Inflammatory macrophage treated with lipopolysaccharide for 4 hours (primary cell): ENCODE results near the gene OR8G5.
"Not testable (repeated sequence)": the region's sequence is repeated elsewhere in the genome, so short reads cannot be mapped to it uniquely, and the experiment has no call there.

Source experiments
- DNase-seq: peaks from one replicate; pipeline ENCODE4 v3.0.0-alpha.2; 2020

The OR8G5 gene, protein sequence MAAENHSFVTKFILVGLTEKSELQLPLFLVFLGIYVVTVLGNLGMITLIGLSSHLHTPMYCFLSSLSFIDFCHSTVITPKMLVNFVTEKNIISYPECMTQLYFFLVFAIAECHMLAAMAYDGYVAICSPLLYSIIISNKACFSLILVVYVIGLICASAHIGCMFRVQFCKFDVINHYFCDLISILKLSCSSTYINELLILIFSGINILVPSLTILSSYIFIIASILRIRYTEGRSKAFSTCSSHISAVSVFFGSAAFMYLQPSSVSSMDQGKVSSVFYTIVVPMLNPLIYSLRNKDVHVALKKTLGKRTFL

DNA sequence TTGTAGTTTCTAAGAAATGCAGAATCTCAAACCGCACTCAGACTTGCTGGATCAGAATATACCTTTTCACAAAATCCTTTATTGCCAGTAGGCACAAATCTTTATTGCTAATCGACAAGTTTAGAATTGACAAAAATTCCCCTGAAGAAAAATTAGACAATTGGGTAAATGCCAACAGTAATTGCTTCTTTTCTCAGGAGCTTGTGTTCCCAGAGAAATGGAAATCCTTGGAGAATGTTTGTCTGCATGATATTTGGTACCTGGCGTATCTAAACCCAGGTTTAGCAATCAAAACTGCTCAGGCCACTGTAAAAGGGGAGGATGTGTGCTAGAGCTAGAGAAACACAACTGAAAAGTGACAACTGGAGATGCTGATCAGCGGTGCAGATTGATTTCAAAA lies at the start of gene OR8G5:
Gene OR8G5 (plus strand): TSS at position 301 of the 400 bp plus-strand sequence. CDS start 8,556 bp downstream, outside the sequence.
- DNase-seq: no peak

DNA sequence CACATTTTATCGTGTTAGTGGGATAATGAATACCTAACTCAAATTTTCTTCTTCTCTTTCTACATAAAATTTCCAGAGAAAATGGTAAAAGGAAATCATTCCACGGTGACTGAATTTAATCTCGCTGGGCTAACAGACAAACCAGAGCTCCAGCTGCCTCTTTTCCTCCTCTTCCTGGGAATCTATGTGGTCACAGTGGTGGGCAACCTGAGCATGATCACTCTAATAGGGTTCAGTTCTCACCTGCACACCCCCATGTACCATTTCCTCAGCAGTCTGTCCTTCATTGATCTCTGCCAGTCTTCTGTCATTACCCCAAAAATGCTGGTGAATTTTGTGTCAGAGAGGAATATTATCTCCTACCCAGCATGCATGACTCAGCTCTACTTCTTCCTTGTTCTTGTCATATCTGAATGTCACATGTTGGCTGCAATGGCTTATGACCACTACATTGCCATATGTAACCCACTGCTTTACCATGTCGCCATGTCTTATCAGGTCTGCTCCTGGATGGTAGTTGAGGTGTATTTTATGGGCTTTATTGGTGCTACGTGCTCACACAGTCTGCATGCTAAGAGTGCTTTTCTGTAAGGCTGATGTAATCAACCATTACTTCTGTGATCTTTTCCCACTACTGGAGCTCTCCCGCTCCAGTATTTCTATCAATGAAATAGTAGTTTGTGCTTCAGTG lies 48.9 kb upstream of the OR8G5 start:
- peak; percentile 53 for DNase-seq

DNA sequence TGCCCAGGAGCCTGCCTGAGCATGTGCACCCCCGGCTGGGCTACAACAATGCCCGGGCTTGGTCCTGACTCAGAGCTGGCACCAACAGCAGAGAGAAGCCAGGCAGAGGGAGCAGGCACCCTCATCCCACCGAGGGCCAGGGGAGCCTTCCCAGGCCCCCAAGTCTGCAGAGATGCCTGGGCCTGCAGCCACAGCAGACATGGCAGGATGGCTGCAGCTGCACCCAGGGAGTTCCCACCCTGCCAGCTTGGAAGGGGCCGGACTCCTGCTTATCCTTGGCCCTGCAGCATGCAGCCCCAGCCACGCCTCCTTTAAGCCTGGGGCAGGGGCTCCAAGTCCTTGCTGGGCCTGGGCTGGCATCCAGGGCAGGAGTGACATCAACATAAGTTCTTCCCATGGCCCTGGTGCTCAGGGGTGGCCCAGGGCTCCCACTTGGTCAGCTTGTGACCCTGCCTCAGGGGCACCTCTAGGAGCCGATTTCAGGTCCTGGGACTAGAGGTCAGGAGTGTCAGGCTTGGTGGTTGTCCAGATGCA lies 46.3 kb upstream of the OR8G5 start:
- DNase-seq: no peak

DNA sequence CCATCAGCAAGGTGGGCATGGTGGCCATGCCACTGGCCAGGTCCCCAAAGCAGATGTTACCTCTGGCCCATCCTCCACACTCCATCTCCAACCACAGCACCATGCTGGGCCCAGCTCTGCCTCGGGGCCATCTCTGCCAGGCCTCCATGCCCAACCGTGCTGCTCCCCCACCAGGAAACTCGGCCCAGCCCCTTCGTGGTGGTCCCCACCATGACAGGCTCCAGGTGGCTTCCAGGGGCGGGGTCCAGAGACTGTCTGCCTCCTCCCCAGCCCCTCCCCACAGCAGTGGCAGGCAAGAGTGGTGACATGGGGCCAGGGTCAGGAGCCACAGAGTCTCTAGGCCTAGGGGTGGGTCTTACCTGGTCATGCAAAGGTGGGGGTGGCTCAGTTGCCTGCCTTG lies 45.8 kb upstream of the OR8G5 start:
- DNase-seq: no peak

DNA sequence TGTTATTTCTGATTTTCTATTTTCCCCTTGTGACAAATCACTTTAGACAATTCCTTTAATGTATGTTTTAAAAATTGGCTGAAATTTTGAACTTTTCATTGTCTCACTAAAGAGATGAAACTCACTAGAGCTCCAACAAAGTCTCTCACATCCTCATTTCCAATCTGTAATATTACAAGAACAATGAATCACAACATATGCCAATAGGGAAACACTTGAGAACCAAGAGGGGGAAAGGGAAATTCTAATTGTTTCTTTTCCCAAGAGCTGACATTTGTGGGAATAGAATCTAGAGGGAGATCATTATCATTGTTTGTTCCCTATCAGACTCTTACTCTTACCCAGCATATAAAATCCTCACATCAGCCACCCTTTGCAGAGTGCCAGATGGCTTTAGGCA lies 44.9 kb upstream of the OR8G5 start:
- peak; percentile 52 for DNase-seq

DNA sequence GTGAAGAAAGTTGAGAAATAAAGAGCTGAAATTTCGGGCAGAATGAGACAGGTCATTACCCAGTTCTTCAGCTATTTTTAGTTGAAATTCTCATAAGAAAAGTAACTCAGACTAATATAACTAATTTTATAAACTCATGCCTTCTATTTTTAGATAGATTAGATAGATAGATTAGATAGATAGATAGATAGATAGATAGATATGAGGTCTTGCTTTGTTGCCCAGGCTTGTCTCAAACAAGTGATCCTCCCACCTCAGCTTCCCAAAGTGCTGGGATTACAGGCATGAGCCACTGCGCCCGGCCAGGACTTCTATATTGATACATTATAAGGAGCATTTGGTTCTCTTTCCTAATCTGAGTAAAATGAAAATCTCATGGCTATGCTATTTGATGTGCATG lies 42.1 kb upstream of the OR8G5 start:
- no peak for DNase-seq

DNA sequence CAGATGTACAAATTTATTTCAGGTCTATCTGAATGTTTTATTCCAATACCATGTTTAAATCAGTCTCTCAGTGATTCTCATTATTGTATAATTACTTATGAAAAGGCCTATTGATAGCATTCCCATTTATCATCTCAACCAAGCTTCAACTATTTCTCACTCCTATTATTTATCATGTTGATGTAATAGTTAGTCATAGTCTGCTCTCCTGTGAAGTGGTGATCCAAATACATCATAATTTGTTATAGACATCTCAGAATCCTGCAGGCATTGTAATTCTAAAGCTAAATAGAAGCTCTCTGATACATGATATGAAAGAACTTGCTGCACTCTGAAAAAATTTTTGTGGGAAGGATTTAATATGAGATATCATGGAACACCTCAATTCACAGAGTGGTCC lies 37.0 kb upstream of the OR8G5 start:
- DNase-seq: no peak

DNA sequence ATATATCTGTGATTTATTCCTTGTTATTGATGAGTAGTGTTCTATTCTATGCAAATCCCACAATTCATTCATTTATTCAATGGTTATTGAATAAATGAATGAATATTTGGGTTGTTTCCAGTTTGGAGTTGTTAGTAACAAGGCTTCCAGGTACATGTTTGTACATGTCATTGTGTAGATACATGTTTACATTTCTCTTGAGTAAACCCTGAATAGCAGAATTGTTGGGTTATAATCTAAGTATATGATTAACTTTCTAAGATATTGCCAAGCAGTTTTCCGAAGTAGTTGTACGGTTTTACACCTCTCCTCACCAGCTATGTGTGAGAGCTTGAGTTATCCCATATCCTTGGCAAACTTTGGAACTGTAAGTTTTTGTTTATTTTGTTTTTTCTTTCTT lies 33.8 kb upstream of the OR8G5 start:
- DNase-seq: no peak

DNA sequence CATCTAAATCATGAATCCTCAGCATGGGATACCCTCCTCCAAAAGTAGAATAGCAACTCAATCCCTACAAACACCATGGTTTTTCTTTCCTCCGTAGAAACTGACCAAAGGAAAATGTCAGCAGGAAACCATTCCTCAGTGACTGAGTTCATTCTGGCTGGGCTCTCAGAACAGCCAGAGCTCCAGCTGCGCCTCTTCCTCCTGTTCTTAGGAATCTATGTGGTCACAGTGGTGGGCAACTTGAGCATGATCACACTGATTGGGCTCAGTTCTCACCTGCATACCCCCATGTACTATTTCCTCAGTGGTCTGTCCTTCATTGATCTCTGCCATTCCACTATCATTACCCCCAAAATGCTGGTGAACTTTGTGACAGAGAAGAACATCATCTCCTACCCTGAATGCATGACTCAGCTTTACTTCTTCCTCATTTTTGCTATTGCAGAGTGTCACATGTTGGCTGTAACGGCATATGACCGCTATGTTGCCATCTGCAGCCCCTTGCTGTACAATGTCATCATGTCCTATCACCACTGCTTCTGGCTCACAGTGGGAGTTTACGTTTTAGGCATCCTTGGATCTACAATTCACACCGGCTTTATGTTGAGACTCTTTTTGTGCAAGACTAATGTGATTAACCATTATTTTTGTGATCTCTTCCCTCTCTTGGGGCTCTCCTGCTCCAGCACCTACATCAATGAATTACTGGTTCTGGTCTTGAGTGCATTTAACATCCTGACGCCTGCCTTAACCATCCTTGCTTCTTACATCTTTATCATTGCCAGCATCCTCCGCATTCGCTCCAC lies 31.4 kb upstream of the OR8G5 start:
- peak; percentile 86 for DNase-seq

DNA sequence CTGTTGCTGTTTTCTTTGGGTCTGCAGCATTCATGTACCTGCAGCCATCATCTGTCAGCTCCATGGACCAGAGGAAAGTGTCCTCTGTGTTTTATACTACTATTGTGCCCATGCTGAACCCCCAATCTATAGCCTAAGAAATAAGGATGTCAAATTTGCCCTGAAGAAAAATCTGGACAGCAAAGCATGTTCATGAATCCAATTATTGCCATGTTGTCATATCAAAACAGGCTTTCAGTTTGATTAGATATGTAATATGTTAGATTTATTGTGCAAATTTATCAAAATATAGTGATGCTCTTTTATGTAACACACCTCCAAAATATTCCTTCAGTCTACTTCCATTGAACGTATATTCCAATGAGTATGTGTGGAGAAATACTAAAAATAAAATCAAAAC lies 30.7 kb upstream of the OR8G5 start:
- no peak for DNase-seq

DNA sequence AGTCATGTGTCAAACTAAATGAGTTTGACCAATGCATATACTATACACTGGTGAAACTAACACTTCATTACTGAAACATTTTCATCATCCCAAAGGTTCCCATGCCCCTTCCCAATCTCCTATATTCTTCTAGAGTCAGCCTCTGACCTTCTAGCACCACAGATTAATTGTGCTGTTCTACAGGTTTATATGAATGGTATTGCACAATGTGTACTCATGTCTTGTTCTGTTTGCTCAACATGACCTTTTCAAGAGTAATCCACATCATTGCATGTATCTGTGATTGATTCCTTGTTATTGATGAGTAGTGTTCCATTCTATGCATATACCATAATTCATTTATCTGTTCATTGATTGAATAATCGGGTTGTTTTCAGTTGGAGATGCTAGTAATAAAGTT lies 22.8 kb upstream of the OR8G5 start:
- no peak for DNase-seq

DNA sequence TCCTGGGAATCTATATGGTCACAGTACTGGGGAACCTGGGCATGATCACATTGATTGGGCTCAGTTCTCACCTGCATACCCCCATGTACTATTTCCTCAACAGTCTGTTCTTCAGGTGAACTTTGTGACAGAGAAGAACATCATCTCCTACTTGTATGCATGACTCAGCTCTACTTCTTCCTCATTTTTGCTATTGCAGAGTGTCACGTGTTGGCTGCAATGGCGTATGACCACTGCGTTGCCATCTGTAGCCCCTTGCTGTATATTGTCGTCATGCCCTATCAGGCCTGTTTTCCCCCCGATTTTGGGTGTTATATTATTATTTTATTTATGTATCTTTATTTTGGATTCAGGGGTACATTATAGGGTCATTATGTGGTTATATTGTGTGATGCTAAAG lies 17.7 kb upstream of the OR8G5 start:
- peak; percentile 24 for DNase-seq

DNA sequence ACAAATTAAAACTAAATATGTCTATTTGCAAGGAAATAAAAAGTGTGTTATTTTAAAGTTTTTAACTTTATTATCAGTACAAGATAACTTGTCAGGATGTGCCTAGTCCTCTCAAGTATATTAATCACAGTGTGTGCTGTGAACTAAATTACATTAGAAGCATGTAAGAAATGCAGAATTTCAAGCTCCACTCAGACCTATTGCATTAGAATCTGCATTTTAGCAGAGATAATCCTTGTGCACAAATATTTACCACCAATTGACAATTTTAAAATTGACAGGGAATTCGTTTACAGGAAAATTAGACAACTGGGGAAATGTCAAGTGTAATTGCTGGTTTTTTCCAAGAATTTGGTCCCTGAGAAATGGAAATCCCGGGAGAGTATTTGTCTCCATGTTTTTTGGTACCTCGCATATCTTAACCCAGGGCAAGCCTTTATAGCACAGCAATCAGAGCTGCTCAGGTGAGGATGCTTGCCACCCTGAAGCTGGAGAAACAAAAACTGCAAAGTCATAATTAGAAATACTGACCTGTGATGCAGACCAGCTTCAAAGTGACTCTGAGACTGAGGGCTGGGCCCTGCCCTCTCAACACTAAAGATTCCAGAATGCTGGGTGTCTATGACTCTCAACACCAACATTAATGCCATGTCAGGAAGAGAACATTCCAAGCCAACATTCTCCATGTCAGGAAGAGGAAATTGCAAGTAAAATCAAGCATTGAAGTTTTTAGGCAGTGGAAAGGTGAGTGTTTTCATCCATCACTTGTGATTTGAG lies 15.4 kb upstream of the OR8G5 start, which contains the start of gene OR8G1:
Gene OR8G1 (plus strand): TSS at position 475 of the 777 bp plus-strand sequence. CDS start 8,581 bp downstream, outside the sequence.
- DNase-seq: no peak

DNA sequence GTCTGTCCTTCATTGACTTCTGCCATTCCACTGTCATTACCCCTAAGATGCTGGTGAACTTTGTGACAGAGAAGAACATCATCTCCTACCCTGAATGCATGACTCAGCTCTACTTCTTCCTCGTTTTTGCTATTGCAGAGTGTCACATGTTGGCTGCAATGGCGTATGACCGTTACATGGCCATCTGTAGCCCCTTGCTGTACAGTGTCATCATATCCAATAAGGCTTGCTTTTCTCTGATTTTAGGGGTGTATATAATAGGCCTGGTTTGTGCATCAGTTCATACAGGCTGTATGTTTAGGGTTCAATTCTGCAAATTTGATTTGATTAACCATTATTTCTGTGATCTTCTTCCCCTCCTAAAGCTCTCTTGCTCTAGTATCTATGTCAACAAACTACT lies 6.3 kb upstream of the OR8G5 start:
- DNase-seq: peak; percentile 28

DNA sequence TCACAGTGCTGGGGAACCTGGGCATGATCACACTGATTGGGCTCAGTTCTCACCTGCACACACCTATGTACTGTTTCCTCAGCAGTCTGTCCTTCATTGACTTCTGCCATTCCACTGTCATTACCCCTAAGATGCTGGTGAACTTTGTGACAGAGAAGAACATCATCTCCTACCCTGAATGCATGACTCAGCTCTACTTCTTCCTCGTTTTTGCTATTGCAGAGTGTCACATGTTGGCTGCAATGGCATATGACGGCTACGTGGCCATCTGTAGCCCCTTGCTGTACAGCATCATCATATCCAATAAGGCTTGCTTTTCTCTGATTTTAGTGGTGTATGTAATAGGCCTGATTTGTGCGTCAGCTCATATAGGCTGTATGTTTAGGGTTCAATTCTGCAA lies 8.9 kb downstream of the OR8G5 start:
- peak; percentile 62 for DNase-seq

DNA sequence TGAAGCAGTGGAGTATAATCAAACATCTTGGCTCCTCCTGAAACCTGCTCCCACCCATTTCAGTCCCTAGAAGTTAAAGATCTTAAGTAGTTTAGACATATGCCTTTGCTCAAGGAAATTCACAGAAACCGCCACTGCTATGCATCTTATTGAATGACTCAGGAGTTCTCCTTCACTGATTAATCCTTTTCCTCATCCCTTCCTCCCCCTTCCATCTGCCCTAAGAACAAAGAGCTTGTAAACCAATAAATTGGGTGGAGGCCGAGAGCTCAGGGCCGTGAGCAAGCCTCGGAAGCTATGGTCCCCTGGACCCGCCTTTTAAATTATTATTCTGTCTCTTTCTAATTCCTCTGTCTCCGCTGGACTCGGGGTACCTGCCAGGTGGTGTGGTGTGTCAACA lies 14.7 kb downstream of the OR8G5 start:
- not testable (repeated sequence) for DNase-seq

DNA sequence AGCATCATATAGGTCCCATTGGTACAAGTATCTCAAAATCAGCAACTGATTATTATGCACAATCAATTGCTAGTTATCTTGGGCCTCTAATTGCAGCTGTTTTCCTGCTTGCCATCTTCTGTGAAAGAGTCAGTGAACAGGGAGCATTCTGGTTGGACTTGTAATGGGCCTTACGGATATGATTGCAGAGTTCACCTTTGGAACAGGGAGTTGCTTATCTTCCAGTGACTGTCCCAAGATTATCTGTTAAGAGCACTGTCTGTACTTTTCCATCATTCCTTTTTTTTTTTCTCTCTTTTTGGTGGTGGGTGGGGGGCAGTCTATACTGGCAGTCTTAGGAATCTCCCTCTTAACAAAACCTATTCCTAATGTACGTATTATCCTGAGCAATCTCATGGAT lies 17.8 kb downstream of the OR8G5 start:
- DNase-seq: no peak

DNA sequence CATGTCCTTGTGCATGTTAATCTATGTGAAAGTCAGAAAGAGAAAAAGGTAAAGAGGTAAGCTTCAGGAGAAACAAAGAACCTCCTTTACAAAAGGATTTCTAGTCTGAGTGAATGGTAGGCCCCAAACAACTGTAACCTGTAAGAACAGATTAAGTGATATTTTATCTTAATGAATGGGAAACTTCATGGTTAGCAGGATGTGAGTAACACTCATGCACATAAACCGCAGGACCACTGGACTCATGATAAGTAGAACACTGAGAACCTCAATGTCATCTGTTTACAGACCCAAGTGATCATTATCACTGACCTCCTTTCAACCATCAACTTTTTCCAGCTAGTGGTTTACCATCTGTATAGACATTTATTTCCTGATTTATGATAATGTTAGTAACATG lies 19.9 kb downstream of the OR8G5 start:
- peak; percentile 21 for DNase-seq

DNA sequence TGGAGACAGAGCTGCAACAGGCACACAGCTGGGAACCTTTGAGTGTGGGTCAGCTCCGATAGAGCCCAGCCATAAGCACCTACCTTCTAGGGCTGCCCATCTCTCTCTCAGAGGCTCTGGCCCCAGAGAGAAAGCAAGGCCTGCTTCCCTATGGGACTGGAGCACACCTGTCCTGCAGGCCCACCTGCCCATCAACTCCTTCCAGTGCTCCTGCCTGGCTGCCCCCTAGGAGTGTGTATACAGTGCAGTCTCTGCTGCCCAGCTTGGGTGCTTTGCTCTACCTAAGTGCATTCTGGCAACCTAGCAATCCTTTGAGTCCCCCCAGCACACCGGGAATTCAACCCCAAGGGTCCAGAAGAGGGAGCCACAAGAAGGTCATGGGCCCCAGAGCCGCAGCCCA lies 21.0 kb downstream of the OR8G5 start:
- DNase-seq: no peak

DNA sequence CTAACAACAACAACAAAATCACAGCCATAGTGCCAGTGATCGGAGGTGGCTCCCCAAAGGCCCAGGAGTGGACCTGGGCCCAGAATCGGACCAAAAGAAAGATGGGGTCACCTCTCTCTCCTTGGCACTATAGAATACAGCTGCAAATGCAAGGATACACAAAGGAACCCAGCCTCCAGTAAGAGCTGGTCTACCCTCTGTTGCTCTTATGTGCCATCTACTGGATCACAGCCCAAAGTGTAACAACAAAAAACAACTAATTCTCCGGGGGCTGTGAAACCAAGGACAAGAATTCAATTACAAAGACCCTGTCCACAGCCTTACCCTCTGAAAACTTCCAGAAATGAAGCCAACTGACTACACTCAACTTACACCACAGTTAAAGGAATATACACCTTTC lies 21.6 kb downstream of the OR8G5 start:
- peak; percentile 17 for DNase-seq

DNA sequence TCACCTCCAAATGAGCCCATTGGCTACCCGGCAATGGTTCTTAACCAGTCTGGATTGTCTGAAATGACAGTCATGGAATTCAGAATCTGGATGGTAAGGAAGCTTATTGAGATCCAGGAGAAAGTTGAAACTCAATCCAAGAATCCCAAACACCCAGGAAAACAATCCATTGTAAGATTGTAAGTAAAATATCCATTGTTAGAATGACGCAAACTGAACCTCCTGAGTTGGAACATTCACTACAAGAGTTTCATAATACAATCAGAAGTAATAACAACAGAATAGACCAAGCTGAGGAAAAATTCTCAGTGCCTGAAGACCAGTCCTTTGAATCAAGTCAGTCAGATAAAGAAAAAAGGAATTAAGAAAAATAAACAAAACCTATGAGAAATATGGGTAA lies 22.1 kb downstream of the OR8G5 start:
- DNase-seq: no peak

DNA sequence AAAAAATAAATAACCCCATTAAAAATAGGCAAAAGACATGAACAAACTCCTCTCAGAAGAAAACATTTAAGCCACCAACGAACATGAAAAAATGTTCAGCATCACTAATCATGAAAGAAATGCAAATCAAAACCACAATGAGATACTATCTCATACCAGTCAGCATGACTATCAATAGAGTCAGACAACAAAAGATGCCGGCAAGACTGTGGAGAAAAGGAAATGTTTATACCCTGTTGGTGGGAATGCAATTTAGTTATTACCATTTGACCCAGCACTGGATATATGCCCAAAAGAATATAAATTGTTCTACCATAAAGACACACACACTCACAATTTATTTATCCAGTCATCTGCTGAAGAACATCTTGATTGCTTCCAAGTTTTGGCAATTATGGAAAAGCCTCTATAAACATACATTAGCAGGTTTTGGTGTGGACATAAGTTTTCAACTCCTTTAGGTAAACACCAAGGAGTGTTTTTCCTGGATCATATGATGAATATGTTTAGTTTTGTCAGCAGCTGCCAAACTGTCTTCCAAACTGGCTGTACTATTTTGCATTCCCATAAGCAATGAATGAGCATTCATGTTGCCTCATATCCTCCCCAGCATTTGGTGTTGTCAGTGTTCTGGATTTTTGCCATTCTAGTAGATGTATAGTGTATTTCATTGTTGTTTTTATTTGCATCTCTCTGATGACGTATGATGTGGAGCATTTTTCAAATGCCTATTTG lies 29.6 kb downstream of the OR8G5 start:
- DNase-seq: no peak
